GM19463 (cell line): ENCODE results near the gene EVA1C.
A peak's percentile ranks its signal among the peaks of the same experiment; 100 is the strongest.
"Not testable (repeated sequence)": the region's sequence is repeated elsewhere in the genome, so short reads cannot be mapped to it uniquely, and the experiment has no call there.

ENCODE experiments used
- ATAC-seq: cut with Tn5 transposase; IDR thresholded peaks from one replicate; pipeline ENCODE4 v1.9.1; 2021; ENCODE audit warnings: mild to moderate bottlenecking, moderate library complexity; ENCODE audit not compliant: unreplicated experiment

The EVA1C gene

GRCh38 chr21:32390537-32391224 is 21.8 kb upstream of the EVA1C start:
- ATAC-seq, result not testable (repeated sequence)

GRCh38 chr21:32391755-32392154 is 20.8 kb upstream of the EVA1C start:
- ATAC-seq, result no peak

GRCh38 chr21:32392299-32392879 is 20.1 kb upstream of the EVA1C start:
- ATAC-seq, result no peak

- ATAC-seq, result peak; percentile 97
These were observed 19.4 kb upstream of the EVA1C start, which contains the start of gene URB1 for GRCh38 chr21:32392880-32393676. TSS of gene URB1 (minus strand) at chr21:32393012. CDS start at chr21:32392910, 102 bp downstream.

GRCh38 chr21:32393677-32394001 is 18.9 kb upstream of the EVA1C start:
- ATAC-seq, result no peak

- ATAC-seq, result no peak
These were observed 9.2 kb upstream of the EVA1C start for GRCh38 chr21:32403201-32403777.

- ATAC-seq, result no peak
These were observed 6.1 kb upstream of the EVA1C start for GRCh38 chr21:32406405-32406804.

- ATAC-seq, result no peak
These were observed 2.2 kb upstream of the EVA1C start for GRCh38 chr21:32410291-32410690.

- ATAC-seq, result no peak
These were observed 1.6 kb upstream of the EVA1C start for GRCh38 chr21:32410916-32411315.

- ATAC-seq, result no peak
These were observed 950 bp upstream of the EVA1C start for GRCh38 chr21:32411350-32412161.

- no peak for ATAC-seq
These were observed 554 bp downstream of the EVA1C start for GRCh38 chr21:32413015-32413504.

GRCh38 chr21:32413697-32414578 is 1.4 kb downstream of the EVA1C start:
- ATAC-seq, result no peak

GRCh38 chr21:32414579-32415358 is 2.3 kb downstream of the EVA1C start:
- ATAC-seq, result no peak

GRCh38 chr21:32415451-32416398 is 3.2 kb downstream of the EVA1C start:
- no peak for ATAC-seq

- ATAC-seq, result no peak
These were observed 5.6 kb downstream of the EVA1C start for GRCh38 chr21:32418146-32418545.

- ATAC-seq, result no peak
These were observed 9.6 kb downstream of the EVA1C start for GRCh38 chr21:32422064-32422463.

- no peak for ATAC-seq
These were observed 11.0 kb downstream of the EVA1C start for GRCh38 chr21:32423320-32424190.
